Stimulated activated memory B cell treated with anti-CD40 and anti-IgM and Interleukin-4, amounts not matched to agents 10 μg/mL and 1 μg/mL and 100 μg/mL, for 72 hours (primary cell): ENCODE measurements around the gene MTMR12.
"Not testable (repeated sequence)": the region's sequence is repeated elsewhere in the genome, so short reads cannot be mapped to it uniquely, and the experiment has no call there.

Experiments used
- ATAC-seq: fragments of 150-1000 bp; cut with Tn5 transposase; 2 replicates; pipeline ENCODE4 v1.10.0; 2021
- H3K27ac Mint-ChIP-seq: one replicate; pipeline ENCODE4 v1.8.0; 2022; ENCODE audit warnings: mild to moderate bottlenecking, mixed read lengths
- H3K27me3 Mint-ChIP-seq: one replicate; pipeline ENCODE4 v1.8.0; 2022; ENCODE audit warnings: mixed read lengths
- H3K36me3 Mint-ChIP-seq: one replicate; pipeline ENCODE4 v1.8.0; 2022; ENCODE audit warnings: mixed read lengths
- H3K4me1 Mint-ChIP-seq: one replicate; pipeline ENCODE4 v1.8.0; 2022; ENCODE audit warnings: mixed read lengths
- H3K4me3 Mint-ChIP-seq: one replicate; pipeline ENCODE4 v1.8.0; 2022; ENCODE audit warnings: mild to moderate bottlenecking, moderate library complexity, mixed read lengths
- H3K9me3 Mint-ChIP-seq: one replicate; pipeline ENCODE4 v1.8.0; 2022; ENCODE audit warnings: mixed read lengths

The MTMR12 gene

GRCh38 chr5:32228816-32229215 is 83.9 kb downstream of the MTMR12 start:
- ATAC-seq: no peak
- no peak overlapping the region for H3K27ac Mint-ChIP-seq
- peaks cover 46% of the 10 kb centered on the region for H3K36me3 Mint-ChIP-seq
- peaks cover 30% of the 10 kb centered on the region for H3K4me1 Mint-ChIP-seq
- no peak overlapping the region for H3K4me3 Mint-ChIP-seq
- H3K27me3 Mint-ChIP-seq: no peaks in the 10 kb centered on the region
- H3K9me3 Mint-ChIP-seq: no peaks in the 10 kb centered on the region

- ATAC-seq: no peak
- H3K4me3 Mint-ChIP-seq: no peak overlapping the region
- H3K27me3 Mint-ChIP-seq: no peaks in the 10 kb centered on the region
- peaks cover 27% of the 10 kb centered on the region for H3K36me3 Mint-ChIP-seq
- H3K9me3 Mint-ChIP-seq: no peaks in the 10 kb centered on the region
- H3K4me1 Mint-ChIP-seq: peaks cover 9% of the 10 kb centered on the region
- no peak overlapping the region for H3K27ac Mint-ChIP-seq
Observed at GRCh38 chr5:32225445-32225844, 87.3 kb downstream of the MTMR12 start.

DNA sequence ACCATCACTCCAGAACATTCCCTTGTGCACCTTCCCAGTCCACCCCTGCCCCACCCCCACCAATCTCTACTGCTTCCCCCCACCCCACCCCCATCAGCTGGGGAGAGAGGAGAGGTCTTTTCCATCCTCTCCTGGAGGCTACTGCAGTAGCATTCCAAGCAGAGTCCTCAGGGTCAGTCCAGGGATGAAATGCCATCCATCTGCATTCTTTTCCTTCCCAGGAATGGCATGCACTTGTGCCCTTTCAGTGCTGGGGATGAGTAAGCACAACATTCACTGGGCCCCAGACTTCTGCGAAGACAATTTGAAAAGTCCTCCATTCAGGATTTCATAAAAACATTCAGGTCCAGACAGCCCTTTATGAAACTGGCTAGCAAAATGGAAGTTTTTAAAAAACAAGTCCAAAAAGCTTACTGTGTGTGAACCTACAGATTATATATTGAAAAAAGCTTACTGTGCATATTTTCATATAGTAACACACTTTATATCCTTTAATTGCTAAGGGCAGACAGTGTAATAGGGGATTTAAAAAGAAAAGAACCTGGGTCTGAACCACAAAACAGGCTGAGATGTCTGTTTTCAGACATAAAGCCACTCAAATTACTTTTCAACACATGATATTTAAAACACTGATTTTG is 88.6 kb downstream of the MTMR12 start:
- Mint-ChIP-seq H3K9me3 (no peaks in the 10 kb centered on the region), H3K27ac (no peak overlapping the region), H3K36me3 (peaks cover 15% of the 10 kb centered on the region), H3K27me3 (no peaks in the 10 kb centered on the region), H3K4me1 (peaks cover 6% of the 10 kb centered on the region), H3K4me3 (no peak overlapping the region)
- no peak for ATAC-seq

GRCh38 chr5:32222723-32223470 is 89.8 kb downstream of the MTMR12 start:
- no peak overlapping the region for H3K4me3 Mint-ChIP-seq
- ATAC-seq: no peak
- no peak overlapping the region for H3K27ac Mint-ChIP-seq
- H3K9me3 Mint-ChIP-seq: no peaks in the 10 kb centered on the region
- no peaks in the 10 kb centered on the region for H3K4me1 Mint-ChIP-seq
- H3K27me3 Mint-ChIP-seq: no peaks in the 10 kb centered on the region
- H3K36me3 Mint-ChIP-seq: peaks cover 9% of the 10 kb centered on the region

- no peaks in the 10 kb centered on the region for H3K36me3 Mint-ChIP-seq
- H3K27me3 Mint-ChIP-seq: no peaks in the 10 kb centered on the region
- no peak overlapping the region for H3K27ac Mint-ChIP-seq
- ATAC-seq: no peak
- no peaks in the 10 kb centered on the region for H3K9me3 Mint-ChIP-seq
- no peaks in the 10 kb centered on the region for H3K4me1 Mint-ChIP-seq
- no peak overlapping the region for H3K4me3 Mint-ChIP-seq
Observed at GRCh38 chr5:32217886-32218396, 94.8 kb downstream of the MTMR12 start.

- H3K27me3 Mint-ChIP-seq, ATAC-seq, H3K9me3 Mint-ChIP-seq, H3K27ac Mint-ChIP-seq, H3K36me3 Mint-ChIP-seq, H3K4me3 Mint-ChIP-seq: not testable (repeated sequence)
- peaks cover 17% of the 10 kb centered on the region for H3K4me1 Mint-ChIP-seq
Observed at GRCh38 chr5:32214344-32214743, 98.4 kb downstream of the MTMR12 start.

DNA sequence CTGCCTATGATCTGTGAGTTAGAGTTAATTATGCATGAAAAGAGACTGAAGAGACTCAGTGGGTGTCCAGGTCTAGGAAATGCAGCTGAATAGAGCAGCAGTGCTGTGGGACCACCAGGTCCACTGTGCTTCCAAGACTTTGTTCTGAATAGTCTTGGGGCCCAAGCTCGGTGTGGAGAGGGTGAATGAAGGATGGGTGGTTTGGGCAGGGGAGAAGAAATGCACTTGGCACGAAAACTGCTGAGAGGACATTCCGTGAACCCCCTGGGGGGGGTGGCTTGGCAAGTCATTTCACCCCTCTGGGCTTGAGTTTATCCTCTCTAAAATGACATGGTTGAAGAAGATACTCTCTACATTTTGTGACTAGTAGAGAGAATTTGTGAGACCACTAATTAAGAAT is 102.6 kb downstream of the MTMR12 start:
- H3K4me1 Mint-ChIP-seq: peaks cover 22% of the 10 kb centered on the region
- H3K36me3 Mint-ChIP-seq: no peaks in the 10 kb centered on the region
- H3K9me3 Mint-ChIP-seq: no peaks in the 10 kb centered on the region
- H3K27ac Mint-ChIP-seq: peak overlapping the region; percentile 83
- H3K4me3 Mint-ChIP-seq: no peak overlapping the region
- no peaks in the 10 kb centered on the region for H3K27me3 Mint-ChIP-seq
- no peak for ATAC-seq

DNA sequence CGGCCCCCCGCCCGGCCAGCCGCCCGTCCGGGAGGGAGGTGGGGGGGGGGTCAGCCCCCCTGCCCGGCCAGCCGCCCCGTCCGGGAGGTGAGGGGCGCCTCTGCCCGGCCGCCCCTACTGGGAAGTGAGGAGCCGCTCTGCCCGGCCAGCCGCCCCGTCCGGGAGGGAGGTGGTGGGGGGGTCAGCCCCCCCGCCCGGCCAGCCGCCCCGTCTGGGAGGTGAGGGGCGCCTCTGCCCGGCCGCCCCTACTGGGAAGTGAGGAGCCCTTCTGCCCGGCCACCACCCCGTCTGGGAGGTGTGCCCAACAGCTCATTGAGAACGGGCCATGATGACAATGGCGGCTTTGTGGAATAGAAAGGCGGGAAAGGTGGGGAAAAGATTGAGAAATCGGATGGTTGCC is 103.9 kb downstream of the MTMR12 start:
- not testable (repeated sequence) for H3K27ac Mint-ChIP-seq, H3K4me3 Mint-ChIP-seq, H3K27me3 Mint-ChIP-seq, H3K36me3 Mint-ChIP-seq, ATAC-seq, H3K9me3 Mint-ChIP-seq
- peaks cover 22% of the 10 kb centered on the region for H3K4me1 Mint-ChIP-seq

- no peaks in the 10 kb centered on the region for H3K36me3 Mint-ChIP-seq
- H3K27me3 Mint-ChIP-seq: no peaks in the 10 kb centered on the region
- no peaks in the 10 kb centered on the region for H3K9me3 Mint-ChIP-seq
- peaks cover 22% of the 10 kb centered on the region for H3K4me1 Mint-ChIP-seq
- no peak overlapping the region for H3K4me3 Mint-ChIP-seq
- H3K27ac Mint-ChIP-seq: peak overlapping the region; percentile 24
- no peak for ATAC-seq
Observed at GRCh38 chr5:32207355-32207634, 105.4 kb downstream of the MTMR12 start.

DNA sequence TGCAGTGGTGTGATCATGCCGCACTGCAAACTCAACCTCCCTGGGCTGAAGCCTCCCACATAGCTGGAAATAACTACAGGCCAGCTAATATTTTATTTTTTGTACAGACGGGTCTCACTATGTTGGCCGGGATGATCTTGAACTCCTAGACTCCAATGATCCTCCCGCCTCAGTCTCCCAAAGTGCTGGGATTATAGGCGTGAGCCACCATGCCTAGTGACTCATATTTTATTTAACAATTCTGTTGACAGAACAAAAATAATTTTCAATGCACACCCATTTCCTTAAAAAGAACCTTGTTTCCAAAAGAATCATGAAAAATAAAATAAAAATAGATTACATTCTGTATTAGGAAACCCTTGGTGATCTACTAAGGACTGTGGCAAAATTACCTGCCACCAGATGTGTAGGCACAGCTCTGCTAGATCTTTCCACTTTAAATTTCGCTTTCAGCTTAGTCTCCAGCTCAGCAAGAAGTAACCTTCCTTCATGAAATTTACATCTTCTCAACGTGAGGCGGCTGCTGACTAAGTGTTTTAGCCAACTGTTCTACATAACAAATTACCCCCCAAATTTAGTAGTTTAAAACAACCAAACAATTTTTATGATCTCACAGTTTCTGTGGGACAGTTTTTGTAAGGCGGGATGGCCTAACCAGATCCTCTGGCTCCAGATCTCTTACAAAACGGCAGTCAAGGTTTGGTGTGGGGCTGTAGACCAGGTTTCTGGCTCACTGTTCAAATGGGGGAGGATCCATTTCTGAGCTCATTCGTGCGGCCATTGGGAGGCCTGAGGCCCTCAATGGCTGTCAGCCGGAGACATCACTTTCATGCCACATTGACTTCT is 106.0 kb downstream of the MTMR12 start:
- peaks cover 22% of the 10 kb centered on the region for H3K4me1 Mint-ChIP-seq
- H3K9me3 Mint-ChIP-seq: no peaks in the 10 kb centered on the region
- H3K4me3 Mint-ChIP-seq: no peak overlapping the region
- H3K27ac Mint-ChIP-seq: peak overlapping the region; percentile 24
- no peak for ATAC-seq
- no peaks in the 10 kb centered on the region for H3K36me3 Mint-ChIP-seq
- H3K27me3 Mint-ChIP-seq: peaks cover 4% of the 10 kb centered on the region

DNA sequence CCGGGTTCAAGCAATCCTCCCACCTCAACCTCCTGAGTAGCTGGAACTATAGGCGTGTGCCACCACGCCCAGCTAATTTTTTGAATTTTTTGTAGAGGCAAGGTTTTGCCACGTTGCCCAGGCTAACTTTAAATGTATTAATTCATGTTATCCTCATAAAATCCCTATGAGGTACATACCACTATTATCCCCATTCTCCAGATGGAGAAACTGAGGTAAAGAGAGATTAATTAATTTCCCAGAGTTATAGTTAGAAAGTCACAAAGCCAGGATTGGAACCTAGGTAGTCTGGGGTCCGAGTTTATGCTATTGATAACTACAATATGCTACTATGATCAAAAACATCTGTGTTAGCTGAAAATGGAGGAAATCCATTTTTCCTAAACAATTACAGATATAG is 106.7 kb downstream of the MTMR12 start:
- H3K4me3 Mint-ChIP-seq: no peak overlapping the region
- no peaks in the 10 kb centered on the region for H3K36me3 Mint-ChIP-seq
- H3K4me1 Mint-ChIP-seq: peaks cover 18% of the 10 kb centered on the region
- no peak overlapping the region for H3K27ac Mint-ChIP-seq
- no peak for ATAC-seq
- H3K27me3 Mint-ChIP-seq: peaks cover 10% of the 10 kb centered on the region
- no peaks in the 10 kb centered on the region for H3K9me3 Mint-ChIP-seq

- H3K27ac Mint-ChIP-seq: no peak overlapping the region
- no peaks in the 10 kb centered on the region for H3K36me3 Mint-ChIP-seq
Observed at GRCh38 chr5:32202394-32202793, 110.3 kb downstream of the MTMR12 start.

DNA sequence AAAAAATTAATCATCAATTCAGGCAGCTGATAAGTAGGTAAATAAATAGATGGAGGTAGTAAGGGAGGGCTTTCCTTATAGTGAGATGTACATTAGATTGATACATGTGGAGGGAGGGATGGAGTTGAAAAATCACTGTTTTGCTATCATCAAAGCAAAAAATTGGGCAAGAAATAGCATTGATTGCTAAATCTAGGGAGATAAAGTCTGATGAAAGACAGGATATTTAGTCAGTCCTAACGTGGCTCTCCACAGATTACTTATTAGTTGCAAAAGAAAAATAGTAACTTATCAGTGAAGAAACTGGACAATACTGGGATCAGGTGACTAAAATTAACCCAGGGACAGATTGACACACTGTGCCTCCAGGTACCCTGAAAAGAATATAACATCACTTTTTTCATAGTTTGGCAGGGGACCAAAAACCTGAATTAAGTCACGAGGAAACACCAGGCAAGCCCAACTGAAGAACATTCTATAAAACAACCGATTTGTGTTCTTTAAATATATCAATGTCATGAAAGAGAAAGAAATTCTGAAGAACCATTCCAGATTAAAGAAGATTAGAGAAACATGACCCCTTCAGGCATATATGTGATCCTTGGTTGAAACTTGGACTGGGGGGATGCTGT is 111.5 kb downstream of the MTMR12 start:
- ATAC-seq: no peak
- Mint-ChIP-seq H3K36me3 (no peaks in the 10 kb centered on the region), H3K4me3 (no peak overlapping the region), H3K27me3 (peaks cover 22% of the 10 kb centered on the region), H3K4me1 (no peaks in the 10 kb centered on the region), H3K9me3 (no peaks in the 10 kb centered on the region), H3K27ac (no peak overlapping the region)

More at GRCh38 chr5:32202394-32202793, 110.3 kb downstream of the MTMR12 start:
- Mint-ChIP-seq H3K4me3 (no peak overlapping the region), H3K4me1 (peaks cover 5% of the 10 kb centered on the region), H3K9me3 (no peaks in the 10 kb centered on the region), H3K27me3 (peaks cover 22% of the 10 kb centered on the region)
- no peak for ATAC-seq

DNA sequence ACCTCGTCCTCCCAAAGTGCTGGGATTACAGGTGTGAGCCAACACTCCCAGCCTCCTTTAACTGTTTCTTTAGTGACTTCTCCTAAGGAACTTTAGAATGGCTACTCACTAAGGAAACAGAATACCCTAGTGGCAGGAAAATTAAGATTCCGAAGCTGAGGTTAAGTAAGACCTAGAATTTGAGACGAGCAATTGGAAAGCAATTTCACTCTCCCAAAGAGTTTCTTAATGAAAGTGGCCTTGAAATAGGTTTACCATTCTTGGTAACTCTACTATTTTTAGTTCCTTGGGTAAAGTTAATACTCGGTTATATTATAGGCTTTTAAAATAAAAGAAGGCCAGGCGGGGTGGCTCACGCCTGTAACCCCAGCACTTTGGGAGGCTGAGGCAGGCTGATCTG is 115.7 kb downstream of the MTMR12 start:
- Mint-ChIP-seq H3K9me3 (no peaks in the 10 kb centered on the region), H3K4me1 (peaks cover 11% of the 10 kb centered on the region), H3K27ac (no peak overlapping the region), H3K4me3 (no peak overlapping the region), H3K27me3 (peaks cover 22% of the 10 kb centered on the region), H3K36me3 (no peaks in the 10 kb centered on the region)
- ATAC-seq: no peak

GRCh38 chr5:32195265-32195664 is 117.5 kb downstream of the MTMR12 start:
- H3K4me1 Mint-ChIP-seq: peaks cover 11% of the 10 kb centered on the region
- H3K27me3 Mint-ChIP-seq: peaks cover 4% of the 10 kb centered on the region
- H3K4me3 Mint-ChIP-seq: no peak overlapping the region
- H3K36me3 Mint-ChIP-seq: no peaks in the 10 kb centered on the region
- no peak for ATAC-seq
- H3K9me3 Mint-ChIP-seq: no peaks in the 10 kb centered on the region
- no peak overlapping the region for H3K27ac Mint-ChIP-seq
